ENCODE measurements around the gene ADO.

- no peak for TF ChIP-seq CTCF (conservative IDR thresholded peaks at IDR 0.05)
- no peak for TF ChIP-seq EZH2 (IDR thresholded peaks at IDR 0.05; ENCODE audit: low read depth)
Observed at GRCh38 chr10:62754963-62755362, 49.6 kb upstream of the ADO start.
